HG02571 (cell line): ENCODE data around the gene BABAM2.
"Not testable (repeated sequence)": the region's sequence is repeated elsewhere in the genome, so short reads cannot be mapped to it uniquely, and the experiment has no call there.

ENCODE experiments used
- ATAC-seq: cut with Tn5 transposase; IDR thresholded peaks from one replicate; pipeline ENCODE4 v1.9.1; 2021; ENCODE audit warnings: mild to moderate bottlenecking, moderate library complexity; ENCODE audit not compliant: unreplicated experiment

Gene BABAM2

GRCh38 chr2:28363686-28364280 is 473.3 kb downstream of the BABAM2 start:
- no peak for ATAC-seq

- ATAC-seq = no peak
Measured at GRCh38 chr2:28364610-28365009, 474.1 kb downstream of the BABAM2 start.

- ATAC-seq = no peak
Measured at GRCh38 chr2:28365158-28365557, 474.6 kb downstream of the BABAM2 start.

GRCh38 chr2:28366149-28366495 is 475.6 kb downstream of the BABAM2 start:
- ATAC-seq = no peak

GRCh38 chr2:28366496-28367282 is 476.2 kb downstream of the BABAM2 start:
- no peak for ATAC-seq

- no peak for ATAC-seq
Measured at GRCh38 chr2:28367667-28368356, 477.3 kb downstream of the BABAM2 start.

GRCh38 chr2:28368357-28368798 is 477.8 kb downstream of the BABAM2 start:
- no peak for ATAC-seq

GRCh38 chr2:28369358-28369757 is 478.8 kb downstream of the BABAM2 start:
- ATAC-seq = no peak

- ATAC-seq = no peak
Measured at GRCh38 chr2:28370354-28370753, 479.8 kb downstream of the BABAM2 start.

GRCh38 chr2:28371728-28372127 is 481.2 kb downstream of the BABAM2 start:
- not testable (repeated sequence) for ATAC-seq

- ATAC-seq = no peak
Measured at GRCh38 chr2:28373854-28374253, 483.3 kb downstream of the BABAM2 start.

GRCh38 chr2:28374331-28374730 is 483.8 kb downstream of the BABAM2 start:
- ATAC-seq = no peak

GRCh38 chr2:28375236-28375635 is 484.7 kb downstream of the BABAM2 start:
- ATAC-seq = no peak

- ATAC-seq = no peak
Measured at GRCh38 chr2:28375742-28376631, 485.5 kb downstream of the BABAM2 start.

GRCh38 chr2:28377195-28377816 is 486.8 kb downstream of the BABAM2 start:
- no peak for ATAC-seq

GRCh38 chr2:28377984-28378678 is 487.6 kb downstream of the BABAM2 start:
- ATAC-seq = no peak

- no peak for ATAC-seq
Measured at GRCh38 chr2:28378679-28379584, 488.4 kb downstream of the BABAM2 start.

GRCh38 chr2:28380219-28380618 is 489.7 kb downstream of the BABAM2 start:
- ATAC-seq = no peak
